ENCODE results near the gene SORBS2.

SORBS2 gene

GRCh38 chr4:185580699-185581098 lies 231.3 kb downstream of the SORBS2 start:
- no peak for DNase-seq (ENCODE audit: low read depth)
- no peak overlapping the region for H3K4me3 ChIP-seq (ENCODE audit: low read depth, low read length)
- no peak for TF ChIP-seq CTCF (IDR thresholded peaks at IDR 0.05; ENCODE audit: low read depth, low read length, missing control alignments)

DNA sequence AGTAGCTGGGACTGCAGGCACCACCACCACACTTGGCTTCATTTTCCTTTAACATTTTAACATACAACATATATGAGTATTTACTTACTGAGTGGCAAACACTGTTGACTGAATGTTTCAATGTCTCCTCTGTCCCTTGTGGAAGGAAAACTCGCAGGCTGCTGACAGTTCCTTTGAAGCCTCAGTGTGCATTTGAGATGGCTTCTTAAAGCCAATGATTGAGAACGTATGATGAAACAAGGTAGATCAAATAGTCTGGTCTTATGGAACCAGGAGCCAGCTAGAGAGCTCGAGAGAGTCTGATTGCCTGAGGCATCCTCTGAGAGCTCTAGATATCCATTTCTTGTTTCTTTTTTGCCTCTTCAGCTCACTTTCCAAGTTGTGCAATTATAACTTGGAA lies 233.7 kb downstream of the SORBS2 start:
- no peak overlapping the region for H3K4me3 ChIP-seq (ENCODE audit: low read depth, low read length)
- no peak for DNase-seq (ENCODE audit: low read depth)
- TF ChIP-seq CTCF (IDR thresholded peaks at IDR 0.05; ENCODE audit: low read depth, low read length, missing control alignments), result no peak

GRCh38 chr4:185576962-185577950 lies 234.7 kb downstream of the SORBS2 start:
- no peak overlapping the region for H3K4me3 ChIP-seq (ENCODE audit: low read depth, low read length)
- DNase-seq (ENCODE audit: low read depth), result no peak
- TF ChIP-seq CTCF (IDR thresholded peaks at IDR 0.05; ENCODE audit: low read depth, low read length, missing control alignments), result no peak

- no peak for DNase-seq (ENCODE audit: low read depth)
- TF ChIP-seq CTCF (IDR thresholded peaks at IDR 0.05; ENCODE audit: low read depth, low read length, missing control alignments), result no peak
- no peak overlapping the region for H3K4me3 ChIP-seq (ENCODE audit: low read depth, low read length)
Observed at GRCh38 chr4:185576314-185576961, 235.6 kb downstream of the SORBS2 start.

- no peak for TF ChIP-seq CTCF (IDR thresholded peaks at IDR 0.05; ENCODE audit: low read depth, low read length, missing control alignments)
- no peak for DNase-seq (ENCODE audit: low read depth)
- no peak overlapping the region for H3K4me3 ChIP-seq (ENCODE audit: low read depth, low read length)
Observed at GRCh38 chr4:185573651-185574199, 238.3 kb downstream of the SORBS2 start.

- DNase-seq (ENCODE audit: low read depth), result no peak
- TF ChIP-seq CTCF (IDR thresholded peaks at IDR 0.05; ENCODE audit: low read depth, low read length, missing control alignments), result no peak
- H3K4me3 ChIP-seq (ENCODE audit: low read depth, low read length), result no peak overlapping the region
Observed at GRCh38 chr4:185570727-185571126, 241.3 kb downstream of the SORBS2 start.
